HG02870 (cell line): ENCODE measurements around the gene SMARCA2.

Experiments used
- ATAC-seq: cut with Tn5 transposase; IDR thresholded peaks from one replicate; pipeline ENCODE4 v1.9.1; 2021; ENCODE audit warnings: mild to moderate bottlenecking, moderate library complexity; ENCODE audit not compliant: unreplicated experiment

Gene SMARCA2

DNA sequence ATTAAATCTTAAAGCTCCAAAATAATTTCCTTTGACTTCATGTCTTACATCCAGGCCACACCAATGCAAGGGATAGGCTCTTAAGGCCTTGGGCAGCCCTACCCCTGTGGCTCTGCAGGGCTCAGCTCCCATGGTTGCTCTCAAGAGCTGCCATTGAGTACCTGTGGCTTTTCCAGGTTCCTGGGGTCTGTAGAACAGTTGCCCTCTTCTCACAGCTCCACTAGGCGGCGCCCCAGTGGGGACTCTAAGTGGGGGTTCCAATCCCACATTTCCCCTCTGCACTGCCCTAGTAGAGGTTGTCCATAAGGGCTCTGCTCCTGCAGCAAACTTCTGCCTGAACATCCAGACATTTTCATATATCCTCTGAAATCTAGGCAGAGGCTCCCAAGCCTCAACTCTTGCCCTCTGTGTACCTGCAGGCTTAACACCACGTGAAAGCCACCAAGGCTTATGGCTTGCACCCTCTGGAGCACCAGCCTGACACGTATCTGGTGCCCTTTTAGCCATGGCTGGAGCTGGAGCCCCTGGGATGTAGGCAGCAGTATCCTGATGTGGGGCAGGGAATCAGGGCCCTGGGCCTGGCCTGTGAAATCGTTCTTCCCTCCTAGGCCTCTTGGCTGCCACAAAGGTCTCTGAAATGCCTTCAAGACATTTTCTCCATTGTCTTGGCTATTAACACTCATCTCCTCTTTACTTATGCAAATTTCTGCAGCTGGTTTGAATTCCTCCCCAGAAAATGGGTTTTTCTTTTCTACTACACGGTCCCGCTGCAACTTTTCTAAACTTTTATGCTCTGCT, 185.1 kb downstream of the SMARCA2 start:
- ATAC-seq: no peak

DNA sequence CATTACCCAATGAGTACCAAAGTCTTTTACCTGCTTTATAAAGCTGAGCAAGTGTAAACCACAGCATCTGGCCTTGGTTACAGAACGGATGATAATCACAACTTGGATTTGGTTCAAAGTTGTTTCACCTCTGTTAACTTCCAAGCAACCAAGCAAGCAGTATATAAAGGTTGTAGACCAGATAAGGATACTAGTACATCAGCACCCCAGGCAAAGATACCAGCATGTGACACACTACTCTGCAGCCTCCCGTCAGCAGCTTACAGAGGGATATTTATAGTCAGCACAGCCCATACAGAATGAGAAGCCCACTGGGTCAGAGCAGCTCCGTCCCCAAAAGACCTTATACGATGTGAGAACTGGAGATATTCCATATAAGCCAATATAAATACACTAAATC, 193.3 kb downstream of the SMARCA2 start:
- ATAC-seq: no peak

DNA sequence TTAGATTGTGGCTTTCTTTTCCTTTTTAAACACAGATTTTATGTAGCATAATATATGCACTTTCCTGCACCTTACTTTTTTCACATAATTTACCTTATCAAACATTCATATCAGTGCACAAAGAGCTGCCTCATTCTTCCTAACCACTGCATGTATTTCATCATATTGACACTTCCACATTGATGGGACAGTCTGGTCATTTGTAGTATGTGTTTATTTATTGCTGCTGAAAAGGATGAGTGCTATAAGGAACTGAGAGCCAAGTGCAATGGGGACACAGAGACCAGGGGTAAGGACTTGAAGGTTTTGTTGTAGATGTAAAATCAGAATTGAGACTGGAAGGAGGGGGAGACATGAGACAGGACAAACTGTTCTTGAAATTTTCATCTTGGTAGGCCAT, 193.8 kb downstream of the SMARCA2 start:
- no peak for ATAC-seq

DNA sequence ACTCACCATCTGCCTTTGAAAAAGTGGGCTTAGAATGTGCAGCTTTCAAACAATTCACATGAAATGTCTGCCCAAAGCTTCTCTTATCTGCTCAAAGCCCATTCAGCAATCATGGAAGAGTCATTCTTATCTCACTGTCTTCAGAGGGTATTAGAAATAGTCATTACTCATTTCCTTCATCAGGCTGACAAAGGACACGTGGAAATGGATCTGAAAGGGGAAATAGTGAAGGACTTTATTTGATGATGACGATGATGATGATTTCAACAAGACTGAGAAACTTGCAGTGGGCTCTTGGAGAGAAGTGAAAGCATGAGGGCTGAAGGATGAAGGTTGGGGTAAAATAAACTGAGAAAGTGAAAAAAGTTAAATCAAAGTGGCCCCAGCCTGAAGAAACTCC, 194.3 kb downstream of the SMARCA2 start:
- no peak for ATAC-seq

DNA sequence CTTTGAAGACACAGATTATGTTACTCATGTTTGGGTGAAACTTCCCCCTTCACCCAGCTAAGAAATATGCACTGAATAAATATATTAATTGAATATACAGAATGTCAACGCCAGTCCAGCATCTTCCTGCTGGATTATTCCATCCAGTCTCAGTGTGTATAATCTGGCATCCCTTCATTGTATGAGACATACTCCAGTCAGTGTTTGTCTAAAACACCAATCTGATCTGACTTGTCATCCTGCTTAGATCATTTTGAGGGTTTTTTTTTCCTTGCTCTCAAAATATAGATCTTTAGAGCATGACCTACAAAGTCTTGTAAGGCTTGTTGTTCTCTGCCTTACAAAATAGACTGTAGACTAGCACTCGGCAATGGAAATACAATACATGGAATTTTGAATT, 195.1 kb downstream of the SMARCA2 start:
- ATAC-seq: no peak

DNA sequence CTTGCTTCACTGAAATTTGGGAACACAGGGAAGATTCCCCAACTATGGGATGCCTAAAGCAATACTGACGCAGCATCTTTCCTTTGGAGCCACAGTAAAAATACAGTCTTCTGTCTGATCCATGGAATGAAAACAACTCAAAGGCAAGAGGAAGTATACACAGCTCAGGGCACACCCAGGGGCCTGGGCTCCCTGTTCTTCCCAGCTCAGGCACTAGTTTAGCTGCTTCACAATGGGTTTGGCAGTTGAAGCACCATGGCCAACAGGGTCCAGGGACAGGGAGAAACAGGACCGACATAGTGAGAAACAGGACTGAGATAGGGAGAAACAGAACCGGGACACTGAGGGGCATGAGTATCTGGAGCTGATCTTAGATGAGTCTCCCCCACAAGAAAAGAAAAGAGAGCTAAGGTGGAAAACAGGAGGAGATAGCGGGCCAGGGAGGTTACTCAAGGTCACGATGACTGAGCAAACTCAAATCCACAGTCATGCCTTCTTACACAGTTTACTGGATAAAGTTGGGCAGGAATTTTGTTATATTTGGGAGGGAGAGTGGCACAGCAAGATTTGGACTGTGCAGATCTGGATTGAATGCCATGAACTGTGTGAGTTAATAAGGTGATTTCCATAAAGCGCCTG, 198.8 kb downstream of the SMARCA2 start:
- ATAC-seq: no peak

DNA sequence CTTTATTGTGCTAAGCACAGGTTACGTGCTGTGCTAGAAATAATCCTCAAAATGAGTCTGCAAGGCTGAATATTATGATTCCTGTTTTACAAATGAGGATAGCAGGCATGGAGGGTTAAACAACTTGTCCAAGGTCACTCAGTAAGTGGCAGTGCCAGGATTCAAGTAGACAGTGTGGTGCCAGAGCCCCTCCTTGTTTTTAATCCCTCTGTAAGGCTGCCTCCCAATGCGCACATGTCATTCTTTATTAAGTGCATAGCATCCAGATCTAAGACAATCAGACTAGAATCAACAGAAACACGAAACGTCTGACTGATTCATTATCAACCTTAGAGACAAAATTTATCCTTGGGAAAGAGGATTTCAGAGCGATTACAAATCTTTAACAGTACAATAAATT, 199.6 kb downstream of the SMARCA2 start:
- no peak for ATAC-seq

DNA sequence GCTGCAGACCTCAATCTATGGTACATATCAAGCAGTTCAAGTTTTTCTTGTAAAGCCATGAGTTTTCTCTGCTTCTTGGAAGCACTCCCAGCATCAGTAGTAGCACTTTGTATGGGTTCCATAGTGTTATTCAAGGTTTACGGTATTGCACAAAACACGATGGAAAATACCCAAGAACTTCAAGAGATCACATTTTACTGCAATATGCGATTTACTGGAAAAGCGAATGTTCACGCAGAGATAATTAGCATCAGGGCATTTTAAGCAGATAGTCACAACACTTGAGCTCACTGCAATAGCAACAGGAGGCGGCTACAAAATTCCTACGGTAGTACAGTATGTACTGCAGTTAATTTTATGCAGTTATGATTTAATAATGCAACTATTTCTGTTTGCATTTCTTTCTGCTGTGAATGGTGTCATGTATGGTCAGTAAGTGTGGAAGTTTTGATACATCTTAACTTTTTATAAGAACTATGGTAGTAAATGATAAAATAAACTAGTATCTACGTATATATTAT, 200.8 kb downstream of the SMARCA2 start:
- no peak for ATAC-seq

DNA sequence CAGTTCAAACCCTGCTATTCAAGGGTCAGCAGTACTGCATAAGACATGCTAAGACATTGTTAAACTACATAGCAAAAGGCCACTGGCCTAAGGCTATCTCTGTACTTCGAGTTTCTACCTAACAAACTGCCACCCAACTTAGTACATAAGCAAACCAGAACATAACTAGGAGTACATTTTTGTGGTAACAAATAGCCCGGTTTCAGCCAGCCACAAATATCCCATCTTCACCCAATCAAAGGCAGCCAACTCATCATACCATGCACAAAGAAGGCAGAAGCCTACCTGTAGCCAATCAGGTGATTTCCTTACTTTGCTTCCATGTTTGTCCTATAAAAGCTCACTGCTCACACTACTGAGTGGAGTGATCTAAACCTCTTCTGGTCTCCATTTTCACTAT, 201.4 kb downstream of the SMARCA2 start:
- ATAC-seq: no peak

DNA sequence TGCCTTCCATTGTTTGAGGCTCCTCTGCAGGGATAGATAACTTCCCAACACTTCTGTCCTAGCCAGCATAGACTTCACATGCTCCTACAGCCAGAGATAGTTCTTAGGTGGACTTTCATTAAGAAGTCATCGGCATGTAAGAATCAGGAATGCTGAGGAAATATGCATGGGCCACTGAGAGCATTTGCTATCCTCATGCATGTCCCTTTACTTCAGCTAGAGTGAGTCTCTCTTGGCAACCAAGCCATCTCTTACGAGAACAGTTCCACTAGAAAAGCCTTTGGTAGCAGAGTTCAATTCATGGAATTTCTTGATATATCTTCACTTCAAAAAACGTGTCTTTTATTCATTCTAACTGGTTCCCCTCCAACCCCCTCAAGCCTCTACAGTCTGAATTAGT, 202.4 kb downstream of the SMARCA2 start:
- ATAC-seq: no peak

DNA sequence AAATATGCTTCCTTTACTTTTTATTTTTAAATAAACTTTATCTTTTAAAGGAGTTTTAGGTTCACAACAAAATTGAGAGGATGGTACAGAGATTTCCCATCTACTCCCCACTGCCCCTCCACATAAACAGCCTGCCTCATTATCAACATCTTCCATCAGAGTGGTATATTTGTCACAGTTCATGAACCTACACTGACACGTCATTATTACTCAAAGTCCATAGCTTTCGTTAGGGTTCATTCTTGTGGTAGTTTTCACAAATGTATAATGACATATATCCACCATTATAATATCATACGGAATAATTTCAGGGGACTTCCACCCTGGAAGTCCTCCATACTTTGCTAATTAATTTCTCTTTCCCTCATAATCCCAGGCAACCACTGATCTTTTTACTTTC, 204.9 kb downstream of the SMARCA2 start:
- no peak for ATAC-seq

DNA sequence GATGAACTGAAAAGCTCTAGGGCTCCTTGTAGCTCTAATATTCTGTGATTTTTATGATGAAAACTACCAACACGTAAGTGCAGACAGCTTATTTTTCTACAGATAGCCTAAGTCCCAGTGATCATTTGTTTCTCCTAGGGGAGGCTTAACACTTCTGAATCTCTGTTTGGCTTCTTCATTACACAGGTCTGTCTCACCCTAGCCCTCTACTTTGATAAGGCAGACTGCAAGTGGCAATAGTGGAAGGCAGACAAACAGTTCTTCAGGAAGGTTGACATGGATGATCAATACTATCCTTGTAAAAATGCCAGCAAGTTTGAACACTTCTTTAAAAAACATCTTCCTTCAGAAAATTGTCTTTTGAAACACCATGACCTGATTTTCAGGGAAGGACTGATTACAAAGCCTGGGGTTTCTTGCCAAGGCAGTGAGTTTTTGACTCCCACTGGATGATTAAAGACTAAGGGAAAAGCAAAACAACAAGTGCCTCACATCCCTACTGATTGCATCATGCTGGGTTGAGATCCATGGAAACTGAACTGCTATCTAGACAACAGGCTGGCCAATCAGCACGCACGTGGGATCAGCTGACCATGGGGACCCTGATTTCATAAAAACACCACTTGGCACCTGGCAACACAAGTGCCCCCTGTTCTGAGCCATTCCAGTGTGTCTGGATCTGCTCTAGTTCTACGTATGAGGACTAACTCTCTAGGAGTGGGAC, 212.2 kb downstream of the SMARCA2 start:
- no peak for ATAC-seq

DNA sequence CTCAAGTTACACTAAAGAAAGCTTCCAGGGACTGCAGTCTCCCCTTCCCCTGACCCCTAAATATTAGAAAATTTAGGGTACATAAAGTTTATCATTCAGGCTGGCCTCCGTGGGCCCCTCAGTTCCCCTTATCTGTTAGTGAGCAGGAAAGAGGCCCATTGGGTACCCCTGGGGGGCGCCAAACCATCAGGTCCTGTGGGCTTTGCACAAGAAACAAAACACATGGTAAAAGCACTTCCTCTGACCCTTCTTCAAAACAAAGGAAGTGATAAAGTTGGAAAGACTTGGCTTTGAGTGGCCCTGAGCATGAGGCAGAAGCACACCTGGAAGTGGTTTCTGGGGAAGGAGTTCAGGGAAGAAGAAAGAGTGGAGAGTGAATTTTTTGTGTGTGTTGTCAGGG, 213.0 kb downstream of the SMARCA2 start:
- no peak for ATAC-seq

DNA sequence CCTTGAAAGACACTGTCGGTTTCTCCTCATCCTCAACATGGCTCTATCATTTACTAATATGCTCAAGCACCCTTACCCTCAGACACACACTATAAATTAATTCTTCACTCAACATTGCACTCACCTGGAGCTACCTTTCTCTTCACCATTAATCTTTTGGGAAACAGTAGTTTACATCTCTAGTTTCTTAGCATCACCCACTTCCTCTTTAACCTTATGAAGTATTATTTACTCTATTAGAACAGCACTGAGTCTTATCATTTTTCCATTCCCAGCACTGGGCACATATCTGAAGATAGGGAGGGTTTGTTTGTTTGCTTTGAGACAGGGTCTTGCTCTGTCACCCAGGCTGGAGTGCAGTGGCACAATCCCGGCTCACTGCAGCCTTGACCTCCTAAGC, 213.5 kb downstream of the SMARCA2 start:
- ATAC-seq: no peak

DNA sequence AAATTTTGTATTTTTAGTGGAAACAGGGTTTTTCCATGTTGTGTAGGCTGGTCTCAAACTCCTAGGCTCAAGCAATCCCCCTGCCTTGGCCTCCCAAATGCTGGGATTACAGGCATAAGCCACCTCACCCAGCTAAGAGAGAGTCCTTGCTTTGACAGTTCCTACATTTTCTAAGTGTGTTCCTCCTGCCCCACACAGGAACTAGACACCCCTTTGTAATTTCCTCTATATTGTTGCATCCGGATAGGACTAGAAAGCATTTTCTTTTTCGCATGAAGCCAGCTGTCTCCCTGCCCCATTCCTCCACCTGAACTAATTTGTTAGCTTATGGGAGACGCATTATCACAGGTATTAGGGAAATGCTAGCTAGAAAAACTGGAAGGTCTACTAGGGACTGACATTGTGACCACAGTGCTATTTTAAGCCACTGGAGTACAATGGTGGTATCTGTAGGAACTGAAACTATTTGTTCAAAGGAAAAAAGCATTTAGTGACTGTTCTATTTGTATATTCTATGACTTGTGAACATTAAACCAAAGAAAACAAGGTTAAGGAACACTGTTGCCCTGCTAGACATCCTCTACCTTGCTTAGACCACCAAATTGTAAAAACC, 214.1 kb downstream of the SMARCA2 start:
- ATAC-seq: peak; percentile 92

DNA sequence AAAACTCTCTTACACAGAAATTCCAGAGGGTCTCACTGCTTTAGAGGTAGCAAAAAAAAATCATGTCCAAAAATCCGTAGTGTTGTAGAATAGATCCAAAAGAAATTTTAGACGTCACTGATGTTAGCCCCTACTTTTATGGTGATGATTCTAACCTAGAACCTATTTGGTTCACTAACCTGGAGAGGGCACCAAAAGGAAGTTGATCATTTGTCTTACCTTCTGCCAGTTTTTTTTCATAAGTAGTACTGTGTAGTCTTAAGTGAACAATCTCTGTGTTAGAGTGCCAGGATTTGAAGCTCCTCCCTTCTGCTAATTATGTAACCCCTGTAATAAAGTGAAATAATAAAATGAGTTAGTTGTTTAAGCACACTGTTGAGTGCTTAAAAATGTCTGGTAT, 215.2 kb downstream of the SMARCA2 start:
- no peak for ATAC-seq

DNA sequence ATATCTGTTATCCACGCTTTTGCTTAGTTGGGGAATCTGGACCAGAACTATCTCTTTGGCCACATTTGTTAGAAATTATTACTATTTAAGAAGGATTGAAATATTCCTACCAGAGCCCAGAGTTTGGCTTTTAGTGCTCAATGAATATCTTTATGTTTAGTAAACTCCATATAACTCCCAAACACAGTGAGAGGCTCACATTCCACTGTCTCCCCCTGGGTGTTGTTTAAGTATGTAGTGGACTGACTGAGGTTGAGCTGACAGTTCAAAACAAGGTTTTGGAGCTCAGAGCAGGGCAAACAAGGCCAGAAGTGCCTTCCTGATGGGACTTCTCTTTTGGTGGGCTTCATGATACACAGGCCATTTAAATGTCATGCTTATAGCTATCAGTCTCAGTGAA, 216.0 kb downstream of the SMARCA2 start:
- no peak for ATAC-seq

DNA sequence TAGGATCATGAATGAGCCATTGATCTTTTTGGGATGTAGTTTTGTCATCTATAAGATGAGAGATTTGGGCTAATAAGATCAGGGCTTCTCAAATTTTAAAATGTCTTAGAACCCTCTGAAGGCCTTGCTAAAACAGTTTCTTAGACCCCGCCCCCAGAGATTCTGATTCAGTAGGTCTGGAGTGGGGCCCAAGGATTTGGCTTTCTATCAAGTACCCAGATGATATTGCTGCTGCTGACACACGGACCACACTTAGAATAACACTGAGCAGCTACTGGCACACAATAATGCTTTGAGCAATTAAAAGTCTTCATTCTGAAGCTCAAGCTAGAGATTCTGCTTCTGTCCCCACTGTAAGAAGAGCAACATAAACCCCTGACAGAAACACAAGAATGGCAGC, 216.7 kb downstream of the SMARCA2 start:
- no peak for ATAC-seq

DNA sequence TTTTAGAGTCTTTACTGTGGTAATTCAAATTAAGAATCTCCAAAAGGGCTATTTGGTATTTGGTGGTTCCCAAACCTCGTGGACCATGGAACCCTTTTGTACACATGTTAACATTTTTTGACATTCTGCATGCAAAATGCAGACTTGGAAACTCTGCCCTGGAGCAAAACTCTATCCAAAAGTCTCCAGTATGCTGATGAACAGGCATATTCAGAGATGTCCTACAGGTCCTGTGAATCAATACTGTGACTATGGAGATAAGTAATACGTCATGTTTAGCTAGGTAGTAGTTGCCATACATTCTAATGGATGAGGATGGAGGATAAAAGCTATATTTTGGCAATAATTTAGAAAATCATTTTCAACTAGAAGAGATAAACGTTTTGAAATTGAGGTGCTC, 218.1 kb downstream of the SMARCA2 start:
- ATAC-seq: no peak

DNA sequence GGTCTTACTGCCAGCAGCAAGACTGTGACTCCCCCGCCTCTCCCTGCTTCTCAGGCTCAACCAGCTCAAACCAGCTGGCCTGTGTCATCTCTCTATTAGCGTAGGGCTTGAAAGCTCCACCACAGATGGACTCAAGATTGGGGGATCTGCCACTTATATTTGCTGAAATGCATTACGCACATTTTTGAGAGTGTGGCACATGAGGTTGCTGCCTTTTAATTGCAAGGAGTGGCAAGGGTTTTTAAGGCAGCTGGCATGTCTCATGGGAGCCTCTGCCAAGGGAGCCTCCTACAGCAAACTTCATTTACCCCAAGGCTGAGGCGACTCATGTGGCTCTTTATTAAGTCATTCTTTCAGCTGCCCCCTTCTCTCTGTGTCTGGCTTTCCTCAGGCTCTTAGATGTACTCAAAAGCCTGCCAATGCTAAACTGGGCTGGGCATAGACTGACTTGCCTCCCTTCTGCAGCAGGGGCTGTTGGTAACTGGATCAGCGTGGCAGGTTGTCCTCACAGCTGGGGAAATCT, 219.3 kb downstream of the SMARCA2 start:
- no peak for ATAC-seq

DNA sequence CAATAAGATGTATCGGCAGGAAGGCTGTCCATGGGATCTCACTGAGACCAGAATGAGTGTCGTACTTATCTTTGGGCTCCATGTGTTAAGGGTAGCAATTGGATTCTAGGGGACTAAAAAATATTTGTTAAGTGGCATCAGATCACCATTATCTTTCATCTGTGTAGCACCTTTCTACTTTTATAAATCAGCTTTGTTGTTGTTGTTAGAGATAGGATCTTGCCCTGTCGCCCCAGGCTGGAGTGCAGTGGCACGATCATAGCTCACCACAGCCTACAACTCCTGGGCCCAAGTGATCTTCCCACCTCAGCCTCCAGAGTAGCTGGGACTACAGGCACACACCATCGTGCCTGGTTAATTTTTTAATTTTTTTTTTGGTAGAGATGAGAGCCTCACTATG, 220.5 kb downstream of the SMARCA2 start:
- no peak for ATAC-seq
